ENCODE results near the gene TBX3.

DNA sequence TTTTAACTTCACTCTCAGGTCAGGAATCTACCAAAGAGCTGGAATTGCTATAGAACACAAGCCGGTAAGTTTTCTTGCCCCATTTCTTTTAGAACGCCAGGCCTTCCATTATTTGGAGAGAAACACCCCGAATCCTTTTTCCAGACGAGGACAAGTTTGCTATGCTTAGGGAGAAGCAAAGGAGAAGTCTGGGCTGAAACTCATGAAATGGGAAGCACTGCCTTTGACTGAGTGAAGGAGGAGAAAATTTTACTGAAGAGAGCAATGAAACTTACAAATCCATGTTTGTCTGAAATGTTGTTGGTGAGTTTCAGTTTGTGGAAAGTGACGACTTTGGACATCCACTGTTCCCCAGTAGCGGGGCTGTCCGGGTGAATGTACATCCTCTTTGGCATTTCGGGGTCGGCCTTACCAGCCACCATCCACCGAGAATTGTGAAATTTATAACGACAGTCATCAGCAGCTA is 3.3 kb downstream of the TBX3 start:
- TF ChIP-seq EP300 (IDR thresholded peaks at IDR 0.05; ENCODE audit: borderline replicate concordance) (no peak), CREB1 (IDR thresholded peaks at IDR 0.05; ENCODE audit: low read depth) (no peak), ZBTB7A (IDR thresholded peaks at IDR 0.05; ENCODE audit: low read depth) (no peak), CEBPB (IDR thresholded peaks at IDR 0.05) (no peak), NFIC (IDR thresholded peaks at IDR 0.05) (no peak), RAD21 (IDR thresholded peaks at IDR 0.05; ENCODE audit: low read depth) (no peak), TAF1 (IDR thresholded peaks at IDR 0.05; ENCODE audit: low read depth) (no peak), FOXM1 (IDR thresholded peaks at IDR 0.05; ENCODE audit: borderline replicate concordance, low read depth) (no peak), TCF12 (IDR thresholded peaks at IDR 0.05; ENCODE audit: low read depth) (no peak), TEAD4 (IDR thresholded peaks at IDR 0.05) (no peak)
- TF ChIP-seq, protein P1, sequence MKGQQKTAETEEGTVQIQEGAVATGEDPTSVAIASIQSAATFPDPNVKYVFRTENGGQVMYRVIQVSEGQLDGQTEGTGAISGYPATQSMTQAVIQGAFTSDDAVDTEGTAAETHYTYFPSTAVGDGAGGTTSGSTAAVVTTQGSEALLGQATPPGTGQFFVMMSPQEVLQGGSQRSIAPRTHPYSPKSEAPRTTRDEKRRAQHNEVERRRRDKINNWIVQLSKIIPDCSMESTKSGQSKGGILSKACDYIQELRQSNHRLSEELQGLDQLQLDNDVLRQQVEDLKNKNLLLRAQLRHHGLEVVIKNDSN (IDR thresholded peaks at IDR 0.05): no peak
- TF ChIP-seq, protein P2, sequence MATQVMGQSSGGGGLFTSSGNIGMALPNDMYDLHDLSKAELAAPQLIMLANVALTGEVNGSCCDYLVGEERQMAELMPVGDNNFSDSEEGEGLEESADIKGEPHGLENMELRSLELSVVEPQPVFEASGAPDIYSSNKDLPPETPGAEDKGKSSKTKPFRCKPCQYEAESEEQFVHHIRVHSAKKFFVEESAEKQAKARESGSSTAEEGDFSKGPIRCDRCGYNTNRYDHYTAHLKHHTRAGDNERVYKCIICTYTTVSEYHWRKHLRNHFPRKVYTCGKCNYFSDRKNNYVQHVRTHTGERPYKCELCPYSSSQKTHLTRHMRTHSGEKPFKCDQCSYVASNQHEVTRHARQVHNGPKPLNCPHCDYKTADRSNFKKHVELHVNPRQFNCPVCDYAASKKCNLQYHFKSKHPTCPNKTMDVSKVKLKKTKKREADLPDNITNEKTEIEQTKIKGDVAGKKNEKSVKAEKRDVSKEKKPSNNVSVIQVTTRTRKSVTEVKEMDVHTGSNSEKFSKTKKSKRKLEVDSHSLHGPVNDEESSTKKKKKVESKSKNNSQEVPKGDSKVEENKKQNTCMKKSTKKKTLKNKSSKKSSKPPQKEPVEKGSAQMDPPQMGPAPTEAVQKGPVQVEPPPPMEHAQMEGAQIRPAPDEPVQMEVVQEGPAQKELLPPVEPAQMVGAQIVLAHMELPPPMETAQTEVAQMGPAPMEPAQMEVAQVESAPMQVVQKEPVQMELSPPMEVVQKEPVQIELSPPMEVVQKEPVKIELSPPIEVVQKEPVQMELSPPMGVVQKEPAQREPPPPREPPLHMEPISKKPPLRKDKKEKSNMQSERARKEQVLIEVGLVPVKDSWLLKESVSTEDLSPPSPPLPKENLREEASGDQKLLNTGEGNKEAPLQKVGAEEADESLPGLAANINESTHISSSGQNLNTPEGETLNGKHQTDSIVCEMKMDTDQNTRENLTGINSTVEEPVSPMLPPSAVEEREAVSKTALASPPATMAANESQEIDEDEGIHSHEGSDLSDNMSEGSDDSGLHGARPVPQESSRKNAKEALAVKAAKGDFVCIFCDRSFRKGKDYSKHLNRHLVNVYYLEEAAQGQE (IDR thresholded peaks at IDR 0.05; ENCODE audit: low read depth): no peak
